ENCODE results near the gene PRMT7. TPM values are rescaled to one million over a fixed set of nuclear protein-coding genes. Genes with fewer than 3 reads are reported as not detected.

The PRMT7 gene
- total RNA-seq, 5 donors from 2014 or later (not counting 1 experiment from before 2014, with no cell fraction given) = 80.1 to 92.4 (median 87.2) TPM

DNA sequence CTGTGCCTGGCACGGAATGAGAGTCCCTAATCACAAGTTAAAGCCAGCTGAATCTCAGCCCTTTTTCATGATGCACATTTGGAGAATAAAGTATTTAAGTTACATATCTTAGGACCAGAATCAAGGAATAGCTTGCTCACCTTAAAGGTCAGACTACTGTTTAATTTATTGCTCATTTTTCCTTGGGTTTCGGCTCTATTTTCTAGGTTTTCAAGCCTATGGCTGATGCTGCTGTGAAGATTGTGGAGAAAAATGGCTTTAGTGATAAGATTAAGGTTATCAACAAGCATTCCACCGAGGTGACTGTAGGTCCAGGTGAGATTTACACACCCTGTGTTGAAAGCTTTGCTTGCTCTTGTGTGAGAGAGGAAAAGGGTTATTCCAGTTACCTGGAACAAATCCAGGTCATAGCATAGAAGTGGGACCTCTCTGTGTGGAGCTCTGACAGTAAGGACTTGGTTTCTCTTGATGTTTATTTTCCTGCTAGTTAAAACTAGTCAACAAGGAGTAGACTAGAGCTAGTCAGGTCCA lies 18.1 kb downstream of the PRMT7 start:
- Histone ChIP-seq H3K9me3 (no peaks in the 10 kb centered on the region), H3K27ac (ENCODE audit: low read length) (no peak overlapping the region), H3K4me3 (ENCODE audit: control insufficient read depth in 1 of 2, extremely low read depth in 1 of 2, low read length in 1 of 2) (no peak overlapping the region), H3K27me3 (replicated peaks in 1 of 2; ENCODE audit: control insufficient read depth in 2 of 2, extremely low read depth in 1 of 2, insufficient read depth in 2 of 2, low read length in 1 of 2) (no peaks in the 10 kb centered on the region), H3K4me1 (ENCODE audit: control insufficient read depth in 1 of 2, extremely low read depth in 1 of 2, insufficient read depth in 2 of 2, low read length in 2 of 2) (peaks cover 9 to 11% of the 10 kb centered on the region in 2 experiments), H3K36me3 (ENCODE audit: control insufficient read depth in 2 of 2, extremely low read depth in 1 of 2, insufficient read depth in 1 of 2, low read length in 1 of 2) (peaks cover 11 to 35% of the 10 kb centered on the region in 2 donors)
- peaks cover 25% of the 10 kb centered on the region for H3K36me3 Mint-ChIP-seq
- no peak for DNase-seq
- WGBS (ENCODE audit: insufficient coverage) = no CpG with 5 or more reads among the region's 3 CpGs
- no peak overlapping the region for H3K27ac Mint-ChIP-seq
- POLR2A ChIA-PET = interaction anchor here in 1 of 2 donors (0.6 kb wide), 1 partner anchor 65 kb away, joined by 3 read pairs; no protein-coding TSS in a partner anchor
- peaks cover 14 to 15% (median 15%) of the 10 kb centered on the region in 3 donors for H3K4me1 Mint-ChIP-seq
- CTCF ChIA-PET = interaction anchor here (0.5 to 5.3 kb wide), 15 partner anchors 11 to 1440 kb away, joined by 3 to 71 read pairs (median 3); partner anchors contain the start of gene SLC7A6 (in 1 of the 2)
- no peak for ATAC-seq (replicated peaks in 1 of 4)
- no peaks in the 10 kb centered on the region for H3K27me3 Mint-ChIP-seq
- no peak overlapping the region for H3K4me3 Mint-ChIP-seq
- H3K9me3 Mint-ChIP-seq = no peaks in the 10 kb centered on the region

DNA sequence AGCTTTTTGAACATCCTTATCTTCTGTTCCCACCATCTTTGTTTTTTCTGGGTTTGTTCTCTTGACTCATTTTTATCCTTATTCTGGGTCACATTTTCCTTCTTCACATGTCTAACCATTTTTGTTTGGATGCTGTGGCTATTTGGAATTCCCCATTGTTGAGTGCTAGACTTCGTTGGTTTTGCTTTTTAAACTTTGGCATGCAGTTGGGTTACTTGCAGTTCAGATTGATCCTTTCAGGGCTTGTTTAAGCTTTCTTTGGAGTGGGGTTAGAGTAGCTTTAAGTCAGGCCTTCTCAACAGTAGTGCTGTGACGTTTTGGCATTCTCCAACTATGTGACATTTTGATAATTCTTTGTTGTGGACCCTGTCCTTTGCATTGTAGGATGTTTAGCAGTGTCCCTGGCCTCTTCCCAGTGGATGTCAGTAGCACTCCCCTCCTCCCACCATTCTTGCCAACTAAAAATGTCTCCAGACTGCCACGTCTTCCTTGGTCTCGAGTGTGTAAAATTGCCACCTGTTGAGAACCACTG lies 21.1 kb downstream of the PRMT7 start:
- H3K4me3 Mint-ChIP-seq = peak overlapping the region in 1 of 3 donors; percentile 44
- H3K36me3 ChIP-seq (ENCODE audit: control insufficient read depth in 2 of 2, extremely low read depth in 1 of 2, insufficient read depth in 1 of 2, low read length in 1 of 2) = peaks cover 4 to 29% of the 10 kb centered on the region in 2 donors

DNA sequence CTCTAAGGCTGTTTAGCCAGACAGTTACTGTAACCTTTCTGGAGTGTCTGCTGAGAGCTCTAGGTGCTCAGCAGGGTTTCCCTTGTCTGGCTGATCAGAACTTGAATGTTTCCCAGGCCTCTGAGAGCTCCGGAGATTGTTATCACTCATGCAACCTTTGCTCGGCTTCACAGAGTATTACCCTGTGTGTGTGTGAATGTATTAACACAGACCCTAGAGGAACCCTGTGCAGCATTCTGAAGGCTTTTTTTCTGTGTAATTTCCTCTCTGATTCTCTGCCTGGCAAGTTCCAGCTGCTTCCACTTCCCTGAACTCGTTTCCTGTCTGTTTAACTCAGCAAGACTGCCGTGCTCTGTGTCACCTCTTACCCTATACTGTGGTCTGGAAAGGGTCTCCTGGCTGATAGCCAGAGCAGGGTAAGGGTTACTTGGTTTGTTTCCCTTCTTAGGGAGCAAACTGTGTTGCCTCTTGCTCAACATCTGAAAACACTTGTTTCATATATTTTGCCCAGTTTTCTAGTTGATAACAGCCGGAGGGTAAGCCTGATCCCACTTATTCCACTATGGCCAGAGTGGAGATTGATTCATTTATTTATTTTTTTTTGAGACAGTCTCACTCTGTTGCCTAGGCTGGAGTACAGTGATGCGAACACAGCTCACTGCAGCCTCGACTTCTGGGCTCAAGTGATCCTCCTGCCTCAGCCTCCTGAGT lies 21.7 kb downstream of the PRMT7 start:
- peak in 1 of 35 experiments; percentile 10 for DNase-seq

More for the DNA sequence above, 21.1 kb downstream of the PRMT7 start:
- H3K27ac ChIP-seq (ENCODE audit: low read length) = no peak overlapping the region
- Mint-ChIP-seq H3K9me3 (no peaks in the 10 kb centered on the region), H3K36me3 (peaks cover 40% of the 10 kb centered on the region), H3K27ac (peak overlapping the region in 1 of 2 donors; percentile 88), H3K4me1 (peaks cover 14 to 18% (median 15%) of the 10 kb centered on the region in 3 donors), H3K27me3 (no peaks in the 10 kb centered on the region)
- POLR2A ChIA-PET = interaction anchor here in 1 of 2 donors (0.7 kb wide), 1 partner anchor 90 kb away, joined by 7 read pairs; no protein-coding TSS in a partner anchor
- DNase-seq (no peak), ATAC-seq (replicated peaks in 1 of 4) (no peak)
- no peaks in the 10 kb centered on the region for H3K27me3 ChIP-seq (replicated peaks in 1 of 2; ENCODE audit: control insufficient read depth in 2 of 2, extremely low read depth in 1 of 2, insufficient read depth in 2 of 2, low read length in 1 of 2)
- H3K9me3 ChIP-seq = no peaks in the 10 kb centered on the region
- H3K4me3 ChIP-seq (ENCODE audit: control insufficient read depth in 1 of 2, extremely low read depth in 1 of 2, low read length in 1 of 2) = peak overlapping the region in 1 of 2 donors; percentile 18
- H3K4me1 ChIP-seq (ENCODE audit: control insufficient read depth in 1 of 2, extremely low read depth in 1 of 2, insufficient read depth in 2 of 2, low read length in 2 of 2) = peaks cover 9 to 11% of the 10 kb centered on the region in 2 experiments
- CTCF ChIA-PET = interaction anchor here (0.6 to 1.2 kb wide), 3 partner anchors 68 to 227 kb away, joined by 3 to 4 read pairs (median 3); partner anchors contain the start of gene SLC7A6 (in 1 of the 2)
- WGBS (ENCODE audit: insufficient coverage) = 86% methylated on average over 2 of the region's 4 CpGs

DNA sequence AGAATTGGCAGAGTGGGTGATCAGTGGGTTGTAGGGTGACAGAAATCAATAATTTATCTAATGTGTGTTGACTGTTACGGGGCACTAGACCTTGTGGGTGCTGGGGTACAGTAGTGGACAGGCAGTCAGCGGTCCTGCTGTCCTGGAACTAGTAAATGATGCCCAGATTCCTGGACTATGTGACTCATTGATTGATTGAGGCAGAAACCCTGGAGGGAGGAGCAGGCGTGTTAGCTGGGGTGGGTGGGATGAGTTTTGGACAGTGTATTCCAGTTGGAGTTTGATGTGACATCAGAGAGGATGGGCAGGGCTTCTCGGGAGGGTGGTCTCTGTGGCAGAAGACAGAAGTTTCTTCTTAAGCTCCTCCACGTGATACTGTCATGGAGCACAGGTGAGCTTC lies 24.4 kb downstream of the PRMT7 start:
- no peak overlapping the region for H3K27ac ChIP-seq (ENCODE audit: low read length)
- Mint-ChIP-seq H3K4me3 (no peak overlapping the region), H3K27ac (no peak overlapping the region), H3K9me3 (no peaks in the 10 kb centered on the region), H3K4me1 (peaks cover 10 to 14% (median 14%) of the 10 kb centered on the region in 3 donors), H3K36me3 (peaks cover 62% of the 10 kb centered on the region), H3K27me3 (no peaks in the 10 kb centered on the region)
- POLR2A ChIA-PET = interaction anchor here in 1 of 2 donors (0.6 kb wide), 1 partner anchor 716 kb away, joined by 3 read pairs; no protein-coding TSS in a partner anchor
- ATAC-seq (replicated peaks in 1 of 4) (no peak), DNase-seq (no peak)
- H3K36me3 ChIP-seq (ENCODE audit: control insufficient read depth in 2 of 2, extremely low read depth in 1 of 2, insufficient read depth in 1 of 2, low read length in 1 of 2) = peaks cover 17 to 59% of the 10 kb centered on the region in 2 donors
- H3K4me3 ChIP-seq (ENCODE audit: control insufficient read depth in 1 of 2, extremely low read depth in 1 of 2, low read length in 1 of 2) = no peak overlapping the region
- WGBS (ENCODE audit: insufficient coverage) = 100% methylated on average over 3 of the region's 5 CpGs
- CTCF ChIA-PET = interaction anchor here in 1 of 2 donors (0.6 kb wide), 1 partner anchor 168 kb away, joined by 5 read pairs; no protein-coding TSS in a partner anchor
- H3K4me1 ChIP-seq (ENCODE audit: control insufficient read depth in 1 of 2, extremely low read depth in 1 of 2, insufficient read depth in 2 of 2, low read length in 2 of 2) = peaks cover 2 to 11% of the 10 kb centered on the region in 2 experiments
- H3K27me3 ChIP-seq (replicated peaks in 1 of 2; ENCODE audit: control insufficient read depth in 2 of 2, extremely low read depth in 1 of 2, insufficient read depth in 2 of 2, low read length in 1 of 2) = no peaks in the 10 kb centered on the region
- H3K9me3 ChIP-seq = no peaks in the 10 kb centered on the region

More for the DNA sequence above, 21.7 kb downstream of the PRMT7 start:
- Mint-ChIP-seq H3K4me3 (peak overlapping the region in 1 of 3 donors; percentile 44), H3K36me3 (peaks cover 47% of the 10 kb centered on the region), H3K27ac (peak overlapping the region in 1 of 2 donors; percentile 88), H3K27me3 (no peaks in the 10 kb centered on the region), H3K4me1 (peaks cover 14 to 18% (median 15%) of the 10 kb centered on the region in 3 donors), H3K9me3 (no peaks in the 10 kb centered on the region)
- peaks cover 9 to 11% of the 10 kb centered on the region in 2 experiments for H3K4me1 ChIP-seq (ENCODE audit: control insufficient read depth in 1 of 2, extremely low read depth in 1 of 2, insufficient read depth in 2 of 2, low read length in 2 of 2)
- H3K4me3 ChIP-seq (ENCODE audit: control insufficient read depth in 1 of 2, extremely low read depth in 1 of 2, low read length in 1 of 2) = peak overlapping the region in 1 of 2 donors; percentile 18
- ChIA-PET POLR2A (no interaction called here), CTCF (interaction anchor here in 1 of 2 donors (0.7 to 1.2 kb wide), 3 partner anchors 68 to 87 kb away, joined by 3 to 6 read pairs (median 3); partner anchors contain the start of genes PLA2G15 and SLC7A6)
- peaks cover 9 to 33% of the 10 kb centered on the region in 2 donors for H3K36me3 ChIP-seq (ENCODE audit: control insufficient read depth in 2 of 2, extremely low read depth in 1 of 2, insufficient read depth in 1 of 2, low read length in 1 of 2)
- WGBS (ENCODE audit: insufficient coverage) = no CpG with 5 or more reads among the region's 7 CpGs
- H3K9me3 ChIP-seq = no peaks in the 10 kb centered on the region
- H3K27ac ChIP-seq (ENCODE audit: low read length) = no peak overlapping the region
- no peaks in the 10 kb centered on the region for H3K27me3 ChIP-seq (replicated peaks in 1 of 2; ENCODE audit: control insufficient read depth in 2 of 2, extremely low read depth in 1 of 2, insufficient read depth in 2 of 2, low read length in 1 of 2)
- peak in 3 of 4 experiments; percentile 24 to 39 (median 30) for ATAC-seq (replicated peaks in 1 of 4)

DNA sequence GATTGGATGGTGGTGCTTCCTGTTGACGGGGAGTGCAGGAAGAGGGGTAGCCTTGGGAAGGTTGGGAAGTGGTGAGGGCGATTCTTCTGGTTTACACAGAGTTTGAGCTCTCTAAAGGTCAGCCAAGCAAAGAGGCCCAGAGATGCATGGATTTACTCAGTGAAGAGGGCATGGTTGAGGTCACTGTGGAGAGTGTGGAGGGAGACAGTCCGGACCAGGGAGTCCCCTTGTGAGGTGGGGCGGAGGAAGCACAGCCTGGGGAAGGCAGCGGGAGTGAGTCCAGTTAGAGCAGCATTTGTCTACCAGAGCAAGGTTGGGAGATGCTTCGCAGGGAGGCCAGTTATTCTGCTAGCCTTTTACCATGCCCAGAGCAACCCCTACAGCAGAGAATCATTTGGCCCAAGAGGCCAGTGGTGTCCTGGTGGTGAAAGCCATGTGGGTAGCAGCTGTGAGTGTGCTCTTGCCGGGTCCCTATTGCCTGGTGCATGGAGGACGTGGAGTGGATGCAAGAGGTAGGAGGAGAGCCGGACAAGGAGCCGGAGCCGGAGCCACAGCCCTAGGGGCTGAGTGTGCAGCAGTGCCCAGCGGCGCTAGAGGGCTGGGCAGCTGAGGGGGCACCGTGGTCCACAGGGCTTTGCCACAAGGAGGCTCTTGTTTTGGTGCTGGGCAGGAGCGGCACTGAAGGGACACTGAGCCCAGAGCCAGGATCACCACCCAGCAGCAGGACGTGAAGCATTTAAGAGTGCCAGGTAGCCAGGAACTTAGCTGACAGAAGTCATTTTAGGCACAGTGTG lies 27.7 kb downstream of the PRMT7 start:
- Mint-ChIP-seq H3K9me3 (no peaks in the 10 kb centered on the region), H3K27ac (no peak overlapping the region), H3K36me3 (peaks cover 67% of the 10 kb centered on the region), H3K4me1 (peaks cover 0 to 3% (median 0%) of the 10 kb centered on the region in 3 donors), H3K4me3 (no peak overlapping the region), H3K27me3 (no peaks in the 10 kb centered on the region)
- no peaks in the 10 kb centered on the region for H3K27me3 ChIP-seq (replicated peaks in 1 of 2; ENCODE audit: control insufficient read depth in 2 of 2, extremely low read depth in 1 of 2, insufficient read depth in 2 of 2, low read length in 1 of 2)
- H3K4me1 ChIP-seq (ENCODE audit: control insufficient read depth in 1 of 2, extremely low read depth in 1 of 2, insufficient read depth in 2 of 2, low read length in 2 of 2) = no peaks in the 10 kb centered on the region
- DNase-seq (no peak), ATAC-seq (replicated peaks in 1 of 4) (no peak)
- WGBS (ENCODE audit: insufficient coverage) = 98% methylated on average over 13 of the region's 16 CpGs
- ChIA-PET POLR2A (no interaction called here), CTCF (no interaction called here)
- H3K4me3 ChIP-seq (ENCODE audit: control insufficient read depth in 1 of 2, extremely low read depth in 1 of 2, low read length in 1 of 2) = no peak overlapping the region
- H3K36me3 ChIP-seq (ENCODE audit: control insufficient read depth in 2 of 2, extremely low read depth in 1 of 2, insufficient read depth in 1 of 2, low read length in 1 of 2) = peaks cover 23 to 79% of the 10 kb centered on the region in 2 donors
- H3K9me3 ChIP-seq = no peaks in the 10 kb centered on the region
- H3K27ac ChIP-seq (ENCODE audit: low read length) = no peak overlapping the region

Data from T-cell (primary cell).